CD14-positive monocyte (primary cell): ENCODE data around the gene EGFLAM. TPM values are rescaled to one million over a fixed set of nuclear protein-coding genes. Genes with fewer than 3 reads are reported as not detected.

Source experiments
- DNase-seq, 3 donors: peaks; one replicate each; pipeline ENCODE4 v3.0.0-alpha.2; 2011 to 2022
- H2AFZ ChIP-seq: 2 replicates; pipeline ENCODE4 v1.6.0; 2012; ENCODE audit warnings: mild to moderate bottlenecking, low read depth, low read length, inconsistent platforms; ENCODE audit not compliant: insufficient read depth, poor library complexity, severe bottlenecking
- H3K27ac ChIP-seq, 2 donors: 1 replicate in 1 of 2; 2 replicates in 1 of 2; pipeline ENCODE4 v1.5.1; 2012 to 2013; ENCODE audit warnings: low read length in 2 of 2, control low read depth in 1 of 2, inconsistent platforms in 1 of 2, low read depth in 1 of 2, mild to moderate bottlenecking in 1 of 2
- H3K27me3 ChIP-seq, 2 donors: one replicate each; pipeline versions ENCODE4 v1.6.0 to v1.6.1; 2011 to 2013; ENCODE audit warnings: low read length in 2 of 2; ENCODE audit not compliant: control insufficient read depth in 2 of 2, insufficient read depth in 2 of 2
- H3K36me3 ChIP-seq, 2 donors: replicated peaks in 1 of 2; 1 replicate in 1 of 2; 2 replicates in 1 of 2; pipeline versions ENCODE4 v1.5.1 to v1.6.1; 2012 to 2013; ENCODE audit warnings: low read length in 2 of 2, control low read depth in 1 of 2, inconsistent platforms in 1 of 2, mild to moderate bottlenecking in 1 of 2; ENCODE audit not compliant: insufficient read depth in 2 of 2, control insufficient read depth in 1 of 2
- H3K4me1 ChIP-seq, 2 donors: 1 replicate in 1 of 2; 2 replicates in 1 of 2; pipeline versions ENCODE4 v1.5.1 to v1.6.1; 2012 to 2013; ENCODE audit warnings: low read length in 2 of 2, control low read depth in 1 of 2, inconsistent platforms in 1 of 2, mild to moderate bottlenecking in 1 of 2, moderate library complexity in 1 of 2; ENCODE audit not compliant: insufficient read depth in 2 of 2, control insufficient read depth in 1 of 2
- H3K4me2 ChIP-seq: replicated peaks from 2 replicates; pipeline ENCODE3; 2012; ENCODE audit warnings: low read length, moderate library complexity, mild to moderate bottlenecking; ENCODE audit not compliant: poor library complexity, severe bottlenecking; ENCODE audit errors: extremely low read depth
- H3K4me3 ChIP-seq, 3 experiments: fragments of 200-600 bp in 1 of 3; sonication (generic) in 1 of 3; replicated peaks in 1 of 3; 1 replicate in 2 of 3; 2 replicates in 1 of 3; pipeline ENCODE4 v1.5.1; 2011 to 2013; ENCODE audit warnings: low read length in 3 of 3, mild to moderate bottlenecking in 3 of 3, control low read depth in 2 of 3, low read depth in 2 of 3, inconsistent platforms in 1 of 3, moderate library complexity in 1 of 3
- H3K79me2 ChIP-seq: 2 replicates; pipeline ENCODE4 v1.6.0; 2012; ENCODE audit warnings: mild to moderate bottlenecking, control low read depth, inconsistent platforms, low read length, moderate library complexity; ENCODE audit not compliant: insufficient read depth
- H3K9ac ChIP-seq: 2 replicates; pipeline ENCODE4 v1.6.0; 2017; ENCODE audit warnings: low read length, mild to moderate bottlenecking; ENCODE audit not compliant: insufficient read depth, poor library complexity, severe bottlenecking
- H3K9me3 ChIP-seq, 2 donors: replicated peaks in 1 of 2; 1 replicate in 1 of 2; 2 replicates in 1 of 2; pipeline versions ENCODE4 v1.5.1 to v1.6.1; 2012 to 2013; ENCODE audit warnings: low read length in 2 of 2, control low read depth in 1 of 2; ENCODE audit not compliant: control insufficient read depth in 1 of 2, insufficient read depth in 1 of 2
- H4K20me1 ChIP-seq: 2 replicates; pipeline ENCODE4 v1.6.0; 2012; ENCODE audit warnings: mild to moderate bottlenecking, low read length, control low read depth, moderate library complexity; ENCODE audit not compliant: insufficient read depth
- H3K27ac Mint-ChIP-seq, 7 donors: one replicate each; pipeline ENCODE4 v1.8.0; 2020; ENCODE audit warnings: mild to moderate bottlenecking in 7 of 7, mixed read lengths in 7 of 7, moderate library complexity in 6 of 7, inconsistent platforms in 2 of 7
- H3K27me3 Mint-ChIP-seq, 3 donors: one replicate each; pipeline ENCODE4 v1.8.0; 2021 to 2022; ENCODE audit warnings: low read depth in 3 of 3, mild to moderate bottlenecking in 3 of 3, mixed read lengths in 3 of 3, moderate library complexity in 3 of 3, inconsistent platforms in 1 of 3
- H3K36me3 Mint-ChIP-seq, 2 donors: one replicate each; pipeline ENCODE4 v1.8.0; 2020; ENCODE audit warnings: mixed read lengths in 2 of 2, inconsistent platforms in 1 of 2, mild to moderate bottlenecking in 1 of 2
- H3K4me1 Mint-ChIP-seq: one replicate; pipeline ENCODE4 v1.8.0; 2020; ENCODE audit warnings: mild to moderate bottlenecking, mixed read lengths
- H3K4me3 Mint-ChIP-seq, 2 donors: one replicate each; pipeline ENCODE4 v1.8.0; 2020; ENCODE audit warnings: mild to moderate bottlenecking in 2 of 2, mixed read lengths in 2 of 2, moderate library complexity in 1 of 2
- H3K9me3 Mint-ChIP-seq, 7 donors: one replicate each; pipeline ENCODE4 v1.8.0; 2020 to 2022; ENCODE audit warnings: mixed read lengths in 7 of 7, mild to moderate bottlenecking in 6 of 7, moderate library complexity in 6 of 7, inconsistent platforms in 2 of 7
- WGBS: methylation state at CpG from one replicate; pipeline ENCODE4 v1.1.5; 2013; ENCODE audit warnings: missing lambda C conversion rate; ENCODE audit not compliant: insufficient coverage; 5-methylcytosine and 5-hydroxymethylcytosine counted together
- intact Hi-C, 2 donors: fragments of 100-400 bp; cut with micrococcal nuclease; formaldehyde crosslinking; loops; one replicate each; pipeline versions ENCODE4 v1.15.0 to v1.15.1; 2023
- polyA plus RNA-seq, 3 donors: library from polyadenylated mRNA; depleted of rRNA in 1 of 3; unstranded in 2 of 3; stranded (reverse) in 1 of 3; fragments of 300-500 nt in 2 of 3; fragments of >200 nt in 1 of 3; fragmentation: Illumina TruSeq in 2 of 3; gene quantifications; 1 replicate in 2 of 3; 2 replicates in 1 of 3; pipeline ENCODE4 v1.2.3, GENCODE V29; 2012 to 2021
- TF ChIP-seq, protein P1 (sequence below): fragments of 200-600 bp; IDR thresholded peaks from one replicate; pipeline ENCODE4 v1.8.0; 2022; ENCODE audit warnings: antibody characterized with exemption, mild to moderate bottlenecking

Gene EGFLAM
- polyA plus RNA-seq, 3 donors, result not detected

DNA sequence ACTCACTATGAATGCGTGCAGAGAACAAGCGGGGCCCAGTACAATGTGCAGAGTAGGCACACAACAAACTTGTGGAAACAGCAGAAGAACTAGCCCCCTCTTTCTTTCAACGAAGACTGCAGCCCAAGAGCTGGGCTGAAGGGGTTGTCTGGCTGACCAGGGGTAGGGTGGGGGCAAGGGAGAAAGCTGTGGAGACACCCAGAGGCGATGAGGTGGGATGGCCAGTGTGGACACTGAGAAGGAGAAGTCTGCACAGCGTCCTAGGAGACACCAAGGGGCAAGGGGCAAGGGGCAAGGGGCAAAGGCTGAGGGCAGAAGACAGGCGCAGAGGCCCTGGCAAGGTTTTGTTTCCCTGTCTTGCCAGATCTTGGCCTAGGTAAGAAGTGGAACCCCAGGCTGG lies 235.8 kb downstream of the EGFLAM start:
- Histone ChIP-seq H3K9ac (no peak overlapping the region), H4K20me1 (no peaks in the 10 kb centered on the region), H3K4me2 (no peak overlapping the region), H3K9me3 (no peaks in the 10 kb centered on the region), H3K79me2 (no peaks in the 10 kb centered on the region), H2AFZ (no peak overlapping the region), H3K27ac (no peak overlapping the region), H3K27me3 (peaks cover 26 to 59% of the 10 kb centered on the region in 2 donors), H3K4me1 (no peaks in the 10 kb centered on the region), H3K4me3 (no peak overlapping the region), H3K36me3 (no peaks in the 10 kb centered on the region)
- TF ChIP-seq, protein P1, sequence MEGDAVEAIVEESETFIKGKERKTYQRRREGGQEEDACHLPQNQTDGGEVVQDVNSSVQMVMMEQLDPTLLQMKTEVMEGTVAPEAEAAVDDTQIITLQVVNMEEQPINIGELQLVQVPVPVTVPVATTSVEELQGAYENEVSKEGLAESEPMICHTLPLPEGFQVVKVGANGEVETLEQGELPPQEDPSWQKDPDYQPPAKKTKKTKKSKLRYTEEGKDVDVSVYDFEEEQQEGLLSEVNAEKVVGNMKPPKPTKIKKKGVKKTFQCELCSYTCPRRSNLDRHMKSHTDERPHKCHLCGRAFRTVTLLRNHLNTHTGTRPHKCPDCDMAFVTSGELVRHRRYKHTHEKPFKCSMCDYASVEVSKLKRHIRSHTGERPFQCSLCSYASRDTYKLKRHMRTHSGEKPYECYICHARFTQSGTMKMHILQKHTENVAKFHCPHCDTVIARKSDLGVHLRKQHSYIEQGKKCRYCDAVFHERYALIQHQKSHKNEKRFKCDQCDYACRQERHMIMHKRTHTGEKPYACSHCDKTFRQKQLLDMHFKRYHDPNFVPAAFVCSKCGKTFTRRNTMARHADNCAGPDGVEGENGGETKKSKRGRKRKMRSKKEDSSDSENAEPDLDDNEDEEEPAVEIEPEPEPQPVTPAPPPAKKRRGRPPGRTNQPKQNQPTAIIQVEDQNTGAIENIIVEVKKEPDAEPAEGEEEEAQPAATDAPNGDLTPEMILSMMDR, result no peak
- WGBS, result 85% methylated on average over 4 of the region's 6 CpGs
- no peak for DNase-seq
- Mint-ChIP-seq H3K4me1 (no peaks in the 10 kb centered on the region), H3K36me3 (no peaks in the 10 kb centered on the region), H3K27ac (no peak overlapping the region), H3K9me3 (no peaks in the 10 kb centered on the region), H3K27me3 (peaks cover 36 to 60% (median 39%) of the 10 kb centered on the region in 3 donors), H3K4me3 (peak overlapping the region in 1 of 2 donors; percentile 32)
- intact Hi-C loops, result no loop called here

DNA sequence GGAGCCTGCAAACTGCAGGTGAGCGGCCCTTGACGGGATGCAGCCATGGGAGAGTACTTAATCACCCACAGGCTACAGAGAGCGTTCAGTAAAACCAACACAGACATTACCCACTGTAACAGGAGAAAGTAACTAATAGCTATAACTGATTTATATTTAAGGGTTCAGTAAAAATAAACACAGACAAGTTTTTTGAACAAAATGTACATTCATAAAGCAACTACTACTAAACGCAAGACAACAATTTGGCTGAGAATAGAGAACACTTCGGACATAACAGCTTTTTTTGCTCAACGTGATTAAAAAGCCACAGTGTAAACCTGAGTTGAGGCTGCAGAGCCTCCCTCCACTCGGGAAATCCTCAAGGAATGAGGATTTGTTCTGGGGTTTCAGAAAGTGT lies 236.4 kb downstream of the EGFLAM start:
- Histone ChIP-seq H2AFZ (no peak overlapping the region), H3K9ac (no peak overlapping the region), H3K27ac (no peak overlapping the region), H3K4me2 (no peak overlapping the region), H3K36me3 (no peaks in the 10 kb centered on the region), H3K4me3 (no peak overlapping the region), H3K79me2 (no peaks in the 10 kb centered on the region), H3K4me1 (no peaks in the 10 kb centered on the region), H3K27me3 (peaks cover 32 to 63% of the 10 kb centered on the region in 2 donors), H4K20me1 (no peaks in the 10 kb centered on the region), H3K9me3 (no peaks in the 10 kb centered on the region)
- TF ChIP-seq, protein P1, result no peak
- Mint-ChIP-seq H3K36me3 (no peaks in the 10 kb centered on the region), H3K9me3 (no peaks in the 10 kb centered on the region), H3K4me3 (no peak overlapping the region), H3K4me1 (no peaks in the 10 kb centered on the region), H3K27me3 (peaks cover 40 to 62% (median 41%) of the 10 kb centered on the region in 3 donors), H3K27ac (peak overlapping the region in 1 of 7 donors; percentile 3)
- DNase-seq, result no peak
- WGBS, result 79% methylated on average over 2 of the region's 7 CpGs
- intact Hi-C loops, result no loop called here
